Suppressor macrophage treated with lipopolysaccharide for 4 hours (primary cell): ENCODE data around the gene THSD8.
"Not testable (repeated sequence)": the region's sequence is repeated elsewhere in the genome, so short reads cannot be mapped to it uniquely, and the experiment has no call there.

Experiments
- DNase-seq: peaks from one replicate; pipeline ENCODE4 v3.0.0-alpha.2; 2020

Gene THSD8

DNA sequence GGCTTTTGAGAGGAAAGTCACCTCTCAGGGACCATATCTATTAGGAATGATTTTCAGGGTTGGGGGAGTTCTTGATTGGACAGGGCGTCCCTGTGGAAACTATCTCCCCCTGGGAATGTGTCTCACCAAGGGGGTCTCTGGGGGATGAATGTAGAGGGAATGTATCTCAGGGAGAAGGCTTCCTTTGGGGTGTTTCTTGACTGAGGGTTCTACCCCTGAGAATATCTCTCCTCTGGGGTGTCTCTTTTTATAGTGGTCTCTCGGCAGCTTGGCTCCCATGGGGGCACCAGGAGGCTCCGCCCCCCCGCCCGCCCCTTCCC lies 31.5 kb downstream of the THSD8 start:
- no peak for DNase-seq

DNA sequence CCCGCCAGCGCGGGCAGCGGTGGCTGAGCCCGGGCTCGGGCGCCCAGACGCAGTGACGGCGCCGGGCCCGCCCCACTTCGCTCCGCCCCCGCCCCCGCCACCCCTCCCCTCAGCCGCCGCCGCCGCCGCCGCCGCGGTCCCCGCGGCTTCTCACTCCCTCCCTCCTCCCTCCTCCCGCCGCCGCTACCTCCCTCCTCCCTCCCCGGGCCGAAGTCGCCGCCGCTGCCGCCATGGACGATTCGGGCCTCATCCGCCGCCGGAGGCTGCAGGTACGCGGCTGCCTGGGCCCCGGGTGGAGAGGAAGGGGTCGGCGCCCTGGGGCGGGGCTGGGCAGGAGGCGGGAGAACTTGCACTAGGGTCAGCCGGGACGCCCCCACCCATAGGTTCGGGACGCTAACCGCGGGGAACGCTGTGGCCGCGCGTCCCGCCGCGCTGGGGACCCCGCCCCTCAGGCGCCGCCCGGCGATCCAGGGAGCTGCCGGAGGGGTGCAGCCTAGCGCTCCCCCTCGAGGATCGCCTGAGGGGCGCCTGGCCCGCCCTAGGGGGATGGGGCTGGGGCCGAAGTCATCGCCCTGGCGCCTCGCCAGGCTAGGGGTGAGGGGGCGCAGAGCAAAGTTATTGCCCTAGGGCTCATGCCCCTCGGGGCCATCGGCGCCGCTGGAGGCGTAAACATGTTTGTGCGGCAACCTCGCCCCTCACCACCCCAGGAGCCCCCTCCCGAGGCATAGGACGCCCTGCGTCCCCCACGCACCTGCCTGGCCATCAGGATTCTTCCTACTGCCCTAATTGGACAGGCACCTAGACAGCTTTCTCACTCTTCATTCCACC lies 32.1 kb downstream of the THSD8 start:
- no peak for DNase-seq

DNA sequence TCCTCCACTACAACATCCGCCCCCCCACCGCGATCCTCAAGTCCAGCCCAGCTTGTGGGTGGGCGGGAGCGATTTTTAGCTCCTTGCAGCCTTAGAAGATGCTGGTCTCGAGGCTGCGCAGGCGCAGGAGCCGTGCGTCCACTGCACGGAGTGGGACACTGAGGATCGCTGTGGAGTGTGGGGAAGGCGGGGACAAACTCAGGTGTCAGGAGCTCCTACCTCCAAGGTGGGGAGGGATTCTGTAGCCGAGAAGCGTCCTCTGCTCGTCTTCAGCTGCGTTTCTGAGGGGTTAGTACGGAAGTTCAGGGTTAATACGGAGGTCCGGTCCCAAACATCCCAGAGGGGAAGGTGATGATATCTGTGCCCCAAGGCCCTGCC lies 32.7 kb downstream of the THSD8 start, which contains the start of gene RTBDN:
RTBDN (minus strand) TSS at position 14 of the 378 bp plus-strand sequence. CDS start 4,600 bp downstream, outside the sequence.
- no peak for DNase-seq

DNA sequence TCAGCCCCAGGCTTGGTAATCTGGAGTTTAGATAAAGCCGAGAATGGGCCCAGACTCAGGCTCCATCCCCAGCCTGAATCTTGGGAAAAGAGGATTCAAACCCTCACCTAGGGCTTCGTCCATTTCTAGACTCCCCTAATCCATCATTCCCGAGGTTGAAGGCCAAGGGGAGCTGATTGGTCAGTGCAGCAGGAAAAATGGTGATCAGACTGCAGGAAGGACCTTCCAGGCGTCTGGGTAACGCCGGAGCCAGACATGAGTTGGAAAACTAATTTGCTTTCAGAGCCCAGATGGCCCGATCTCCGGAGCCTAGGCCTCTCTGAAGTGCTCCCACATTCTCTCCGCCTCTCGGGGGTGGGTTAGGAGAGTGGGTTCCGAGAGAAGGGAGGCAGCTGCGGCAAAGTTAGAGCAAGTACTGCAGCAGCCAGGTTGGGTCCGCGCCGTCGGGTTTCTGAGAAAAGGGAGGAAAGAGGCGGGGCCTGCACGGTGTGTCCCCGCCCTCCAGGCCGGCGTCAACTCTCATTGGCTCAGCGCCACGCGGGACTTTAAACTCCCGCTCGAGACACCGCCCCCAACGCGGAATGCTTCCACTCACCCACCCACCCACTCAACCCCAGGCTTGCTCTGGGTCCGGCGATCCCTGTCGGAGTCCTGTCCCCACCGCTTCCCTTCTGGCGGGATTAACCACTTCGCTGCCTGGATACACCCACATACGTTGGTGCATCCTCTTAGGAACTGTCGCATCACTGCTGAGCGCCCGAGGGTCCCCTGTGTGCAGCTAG lies 33.3 kb downstream of the THSD8 start:
- no peak for DNase-seq

DNA sequence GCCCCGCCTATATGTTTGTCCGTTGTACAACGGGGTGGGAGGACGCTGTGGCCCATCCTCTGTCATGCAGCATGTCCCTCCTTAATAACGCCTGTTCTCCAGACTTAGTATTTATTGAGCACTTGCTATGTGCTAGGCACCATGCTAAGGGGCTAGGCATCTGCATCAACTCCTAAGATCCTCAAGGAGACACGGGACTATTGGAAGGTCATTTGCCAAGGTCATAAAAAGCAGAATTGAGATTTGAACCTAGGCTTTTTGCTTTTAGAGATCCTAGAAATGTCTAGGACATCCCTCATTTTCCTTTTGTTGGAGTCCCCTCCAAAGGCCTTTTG lies 34.6 kb downstream of the THSD8 start:
- DNase-seq: no peak

DNA sequence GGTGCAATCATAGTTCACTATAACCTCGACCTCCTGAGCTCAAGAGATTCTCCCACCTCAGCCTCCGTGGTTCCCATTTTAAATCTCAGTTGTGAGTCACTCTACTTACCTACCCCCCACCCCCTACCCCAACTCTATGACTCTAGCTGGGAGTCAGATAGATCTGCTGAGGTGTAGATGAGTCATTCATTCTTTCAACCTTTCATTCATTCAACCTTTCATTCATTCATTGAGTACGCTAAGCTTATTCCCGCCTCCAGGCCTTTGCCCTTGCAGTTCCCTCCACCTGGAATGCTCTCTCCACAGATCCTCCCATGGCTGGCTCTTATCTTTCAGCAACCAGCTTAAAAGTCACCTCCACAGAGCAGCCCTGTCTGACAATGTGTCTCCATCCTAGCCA lies 35.4 kb downstream of the THSD8 start:
- DNase-seq: no peak

DNA sequence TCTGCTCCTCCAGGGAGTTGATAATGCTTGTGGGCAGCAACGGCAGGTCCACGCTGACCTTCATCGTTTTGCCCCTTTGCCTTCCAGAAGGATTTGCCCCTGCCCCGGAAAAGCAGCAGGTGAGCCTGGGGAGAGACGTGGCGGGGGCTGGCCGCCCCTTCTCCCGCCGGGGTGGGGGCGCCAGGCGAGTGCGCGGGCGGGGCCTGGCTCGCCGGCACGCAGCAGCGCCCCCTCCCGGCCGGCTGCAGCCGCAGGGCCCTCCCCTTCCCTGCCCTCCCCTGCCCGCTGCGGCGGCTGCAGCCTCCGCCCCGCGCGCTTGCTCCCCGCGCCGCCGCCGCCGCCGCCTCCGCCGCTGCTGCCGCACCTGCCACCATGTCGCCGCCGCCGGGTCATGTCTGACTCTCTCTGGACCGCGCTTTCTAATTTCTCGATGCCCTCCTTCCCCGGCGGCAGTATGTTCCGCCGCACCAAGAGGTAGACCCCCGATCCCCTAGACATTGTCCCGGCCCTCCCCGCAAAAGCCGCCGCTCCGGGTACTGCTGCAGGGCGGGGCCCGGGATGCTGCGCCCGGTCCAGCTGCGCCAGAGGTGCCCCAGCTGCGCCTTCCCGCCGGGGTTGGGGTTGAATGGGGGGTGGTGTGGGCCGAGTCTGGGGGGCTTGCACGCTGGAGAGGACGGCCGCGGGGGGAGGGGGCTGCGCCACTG lies 36.5 kb downstream of the THSD8 start, which contains the start of gene MAST1:
MAST1 (plus strand) TSS at position 334 of the 704 bp plus-strand sequence; CDS start at position 392, 58 bp downstream.
- peak; percentile 60 for DNase-seq

DNA sequence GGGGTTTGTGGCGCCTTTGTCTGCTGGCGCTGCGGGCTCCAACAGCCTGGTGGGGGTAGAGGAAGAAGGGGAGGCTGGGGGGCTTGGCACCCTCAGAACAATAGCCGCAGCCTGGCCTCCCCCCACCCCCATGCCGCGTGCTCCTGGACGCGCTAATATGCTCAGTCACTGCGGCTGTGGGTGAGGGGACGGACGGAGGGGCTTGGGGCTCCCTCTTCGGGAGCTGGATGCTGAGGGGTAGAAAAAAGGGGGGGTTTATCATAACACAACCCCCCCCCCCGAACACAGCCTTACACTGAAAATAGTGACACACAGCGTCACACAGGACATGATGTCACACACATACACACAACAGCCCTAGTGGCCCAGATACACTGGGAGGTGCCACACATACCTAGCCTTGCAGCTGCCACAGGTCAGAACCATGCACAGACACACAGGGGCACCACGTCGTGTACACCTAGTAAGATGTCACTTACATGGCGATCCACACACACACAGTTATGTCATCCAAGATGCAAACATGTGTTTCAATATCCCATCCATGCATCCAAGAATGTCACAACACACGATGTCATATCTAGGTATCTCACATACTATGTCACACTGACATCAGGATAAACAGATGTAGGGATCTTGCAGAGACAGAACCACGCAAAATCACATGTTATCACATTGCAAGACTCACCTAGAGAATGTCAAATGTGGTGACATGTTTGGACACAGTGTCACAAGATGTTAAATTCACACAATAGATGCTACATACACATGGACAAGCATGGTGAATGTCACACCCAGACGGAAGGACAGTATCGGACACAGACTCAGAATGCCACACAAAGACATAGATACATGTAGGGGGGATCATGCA lies 37.3 kb downstream of the THSD8 start:
- no peak for DNase-seq

DNA sequence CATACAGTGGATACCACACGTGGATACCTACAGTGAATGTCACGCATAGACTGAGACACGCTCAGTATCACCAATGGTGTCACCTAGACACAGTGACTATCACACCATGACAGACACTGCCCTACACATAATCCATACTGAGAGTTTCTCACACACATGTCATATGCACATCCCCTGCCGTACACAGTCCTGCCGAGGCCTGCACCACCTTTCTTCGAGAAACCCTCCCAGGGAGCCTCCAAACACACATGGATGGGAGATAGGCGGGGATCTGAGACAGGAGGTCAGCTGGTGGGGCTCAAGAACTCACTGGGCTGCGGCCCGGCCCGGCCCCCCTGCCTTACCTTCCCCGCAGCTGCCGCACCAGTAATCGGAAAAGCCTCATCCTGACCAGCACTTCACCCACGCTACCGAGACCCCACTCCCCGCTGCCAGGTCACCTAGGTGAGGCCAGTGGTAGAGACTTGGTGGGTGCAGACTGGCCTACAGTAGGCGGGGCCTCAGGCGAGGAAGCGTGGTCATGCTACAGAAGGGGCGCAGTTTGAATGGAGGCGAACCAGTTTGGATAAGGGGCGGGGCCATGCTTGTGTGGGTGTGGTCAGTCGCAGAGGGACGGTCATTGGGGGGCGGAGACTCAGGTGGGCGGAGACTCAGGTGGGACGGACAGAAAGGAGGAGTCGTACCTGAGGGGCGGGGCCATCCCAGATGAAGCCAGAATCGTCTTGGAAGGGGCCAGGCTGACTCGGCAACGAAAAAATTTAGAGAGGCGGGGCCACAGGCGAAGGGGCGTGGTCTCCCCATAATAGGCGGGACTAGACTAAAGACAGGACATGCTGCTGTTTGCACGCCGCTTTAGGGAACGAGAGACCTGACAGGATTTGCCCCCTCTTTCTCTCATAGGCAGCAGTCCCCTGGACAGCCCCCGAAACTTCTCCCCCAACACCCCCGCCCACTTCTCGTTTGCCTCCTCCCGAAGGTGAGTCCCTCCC lies 38.5 kb downstream of the THSD8 start:
- DNase-seq: peak; percentile 54

DNA sequence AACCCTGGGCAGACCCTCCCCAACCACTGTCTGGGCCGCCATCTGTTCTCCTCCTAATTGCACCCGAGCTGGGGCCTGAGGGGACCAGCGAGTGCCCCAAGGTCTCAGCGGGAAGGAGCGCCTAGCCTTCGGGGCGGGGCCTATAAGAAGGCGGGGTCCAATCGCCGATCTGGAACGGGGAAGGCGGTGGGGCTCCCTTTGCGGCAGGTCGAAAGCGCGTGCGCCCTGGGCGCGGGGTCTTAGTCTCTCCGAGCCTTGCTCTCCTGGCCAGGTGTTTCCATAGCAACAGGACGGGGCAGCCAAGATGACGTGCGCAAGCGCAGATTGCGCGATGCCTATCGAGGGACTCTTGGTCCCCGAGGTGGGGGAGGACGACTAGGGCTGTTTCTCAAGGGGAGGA lies 39.2 kb downstream of the THSD8 start:
- no peak for DNase-seq

DNA sequence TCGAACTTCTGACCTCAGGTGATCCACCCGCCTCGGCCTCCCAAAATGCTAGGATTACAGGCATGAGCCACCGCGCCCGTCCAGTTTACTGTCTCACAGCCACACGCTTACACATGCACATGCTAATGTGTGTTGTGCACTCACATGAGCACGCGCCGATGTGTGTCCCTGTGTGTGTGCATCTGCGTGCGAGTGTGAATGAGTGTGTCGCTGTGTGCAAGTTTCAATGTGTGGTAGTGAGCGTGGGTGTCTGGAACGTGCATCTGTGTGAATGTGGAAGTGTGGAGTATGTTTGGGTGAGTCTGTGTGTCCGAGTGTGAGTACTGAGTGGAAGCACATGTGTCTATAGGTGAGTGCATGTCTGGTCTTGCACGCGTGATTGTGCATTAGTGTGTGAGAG lies 40.6 kb downstream of the THSD8 start:
- DNase-seq: no peak

DNA sequence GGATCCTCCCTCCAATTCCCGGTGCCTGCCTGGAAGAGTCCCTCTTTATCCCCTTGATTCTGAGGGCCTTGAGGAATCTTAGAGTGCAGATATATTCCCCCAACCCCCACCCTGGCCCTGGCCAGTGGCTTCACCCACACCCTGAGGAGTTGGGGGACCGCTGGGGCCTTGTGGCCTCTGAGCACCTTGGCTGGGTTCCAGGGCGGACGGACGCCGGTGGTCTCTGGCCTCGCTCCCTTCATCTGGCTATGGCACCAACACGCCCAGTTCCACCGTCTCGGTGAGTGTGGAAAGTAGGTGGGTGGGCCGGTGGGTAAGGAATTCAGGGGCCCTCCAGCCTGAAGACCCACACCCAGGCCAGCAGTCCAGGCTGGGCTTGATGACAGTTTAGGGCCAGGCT lies 41.5 kb downstream of the THSD8 start:
- DNase-seq: no peak

DNA sequence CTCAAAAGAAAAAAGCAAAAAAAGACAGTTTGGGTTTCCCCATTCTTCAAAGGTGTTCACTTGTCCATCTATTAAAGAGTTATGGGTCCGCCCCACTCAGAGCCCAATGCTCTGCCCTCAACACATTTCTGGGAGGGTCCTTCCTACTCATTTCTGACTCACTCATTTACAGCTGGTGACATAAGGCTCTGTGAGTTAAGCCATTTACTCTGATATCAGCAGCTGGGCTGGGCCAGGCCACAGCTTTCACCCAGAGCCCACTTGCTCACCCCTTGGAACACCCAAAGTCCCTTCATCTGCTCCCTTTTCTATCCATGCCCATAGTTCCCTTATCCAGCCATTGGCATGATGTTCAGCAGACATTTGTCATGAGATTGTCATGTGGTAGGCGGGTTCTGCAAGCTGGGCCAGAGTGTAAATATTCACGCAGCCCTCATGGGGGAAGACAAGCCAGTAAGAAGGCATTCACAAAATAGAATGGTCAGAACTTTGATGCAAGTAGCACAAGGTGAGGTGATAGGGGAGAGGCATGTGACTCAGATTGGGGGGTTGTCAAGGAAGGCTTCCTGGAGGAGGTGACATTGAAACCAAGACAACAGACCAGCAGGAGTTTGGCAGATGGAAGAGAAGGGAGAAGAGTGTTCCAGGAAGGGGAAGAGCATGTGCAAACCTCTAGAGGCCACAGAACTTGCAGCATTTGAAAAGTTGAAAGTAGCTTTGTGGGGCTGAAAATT lies 42.3 kb downstream of the THSD8 start:
- peak; percentile 57 for DNase-seq

DNA sequence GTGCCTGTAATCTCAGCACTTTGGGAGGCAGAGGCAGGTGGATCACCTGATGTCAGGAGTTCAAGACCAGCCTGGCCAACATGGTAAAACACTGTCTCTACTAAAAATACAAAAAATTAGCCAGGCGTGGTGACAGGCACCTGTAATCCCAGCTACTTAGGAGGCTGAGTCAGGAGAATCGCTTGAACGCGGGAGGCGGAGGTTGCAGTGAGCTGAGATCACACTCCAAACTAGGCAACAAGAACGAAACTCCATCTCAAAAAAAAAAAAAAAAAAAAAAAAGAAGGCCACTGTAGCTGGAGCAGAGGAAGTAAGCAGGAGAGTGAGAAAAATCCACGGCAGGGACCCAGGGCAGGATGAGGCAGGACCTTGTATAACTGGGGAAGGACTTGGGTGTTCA lies 44.7 kb downstream of the THSD8 start:
- not testable (repeated sequence) for DNase-seq

DNA sequence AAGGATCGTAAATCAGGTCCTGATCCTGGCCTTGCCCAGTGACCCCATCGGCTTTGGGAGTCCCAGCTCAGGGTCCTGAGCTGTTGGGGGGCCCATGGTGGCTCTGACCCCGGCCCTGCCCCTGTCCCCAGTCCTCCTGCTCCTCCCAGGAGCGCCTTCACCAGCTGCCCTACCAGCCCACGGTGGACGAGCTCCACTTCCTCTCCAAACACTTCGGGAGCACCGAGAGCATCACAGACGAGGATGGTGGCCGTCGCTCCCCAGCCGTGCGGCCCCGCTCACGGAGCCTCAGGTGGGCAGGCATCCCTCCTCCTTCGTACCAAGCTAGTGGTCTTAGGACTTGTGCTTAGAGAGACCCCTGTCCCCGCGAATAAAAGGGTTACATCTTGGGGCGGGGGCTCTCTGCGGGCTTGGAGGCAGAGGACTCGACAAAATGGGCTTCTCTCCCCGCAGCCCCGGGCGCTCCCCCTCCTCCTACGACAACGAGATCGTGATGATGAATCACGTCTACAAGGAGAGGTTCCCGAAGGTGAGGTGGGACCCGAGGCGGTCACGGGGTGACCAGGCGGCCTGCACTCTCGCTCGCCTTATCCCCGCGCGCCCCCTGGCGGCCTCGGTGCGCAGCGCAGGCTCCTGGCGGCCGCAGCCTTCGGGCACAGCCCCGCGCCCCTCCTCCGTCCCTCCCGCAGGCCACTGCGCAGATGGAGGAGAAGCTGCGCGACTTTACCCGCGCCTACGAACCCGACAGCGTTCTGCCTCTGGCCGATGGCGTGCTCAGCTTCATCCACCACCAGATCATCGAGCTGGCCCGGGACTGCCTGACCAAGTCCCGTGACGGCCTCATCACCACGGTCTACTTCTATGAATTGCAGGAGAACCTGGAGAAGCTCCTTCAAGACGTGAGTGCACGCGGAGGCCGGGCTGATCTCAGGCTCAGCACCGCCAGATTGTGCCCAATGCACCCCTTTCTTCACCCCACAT lies 45.6 kb downstream of the THSD8 start:
- DNase-seq: peak; percentile 88
